HCT116 (cell line): ENCODE data around the gene SLC26A3. TPM values are rescaled to one million over a fixed set of nuclear protein-coding genes. Genes with fewer than 3 reads are reported as not detected.

ENCODE experiments used
- ATAC-seq: fragments of 200-7000 bp; cut with Tn5 transposase; 2 replicates; pipeline ENCODE4 v1.9.1; 2020; ENCODE audit warnings: mild to moderate bottlenecking, moderate library complexity
- BruUV-seq: library from RNA; stranded (reverse); fragments of 400-500 nt; replicated peaks from 2 replicates; lab custom pipeline; 2021; lab: Mats Ljungman, UMichigan
- CTCF ChIA-PET: fragments of 300-600 bp; sonication (Branson Sonifier 250); formaldehyde crosslinking; loops from one replicate; lab custom pipeline; 2021; ENCODE audit warnings: antibody characterized with exemption; lab: Charles Lee
- POLR2A ChIA-PET: fragments of 300-600, 350-600 bp; sonication (Branson Sonifier 250); formaldehyde crosslinking; loops from one replicate; lab custom pipeline; 2021; ENCODE audit warnings: antibody characterized with exemption; lab: Charles Lee
- RAD21 ChIA-PET, 2 experiments: fragments of 300-600 bp; sonication (Branson Sonifier 250); formaldehyde crosslinking; loops; one replicate each; lab custom pipeline; 2023; ENCODE audit warnings: low total read pairs in 2 of 2; ENCODE audit not compliant: uncharacterized antibody in 2 of 2, unreplicated experiment in 2 of 2, low non-redundant PET in 1 of 2; lab: Charles Lee
- DNase-seq: peaks from one replicate; pipeline ENCODE4 v3.0.0-alpha.2; 2010; ENCODE audit warnings: low read depth, low spot score
- H2AFZ ChIP-seq: fragments of 200-600 bp; shearing (Covaris generic), sonication (generic); 2 replicates; pipeline ENCODE4 v1.6.1; 2017; ENCODE audit warnings: low read depth, mixed run types, mixed read lengths, antibody characterized with exemption, low read length; ENCODE audit not compliant: poor library complexity, severe bottlenecking
- H3K27ac ChIP-seq: 2 replicates; pipeline ENCODE4 v1.5.1; 2012; ENCODE audit warnings: low read depth, low read length
- H3K27me3 ChIP-seq: fragments of 200-600 bp; sonication (generic); 2 replicates; pipeline ENCODE4 v1.6.1; 2016; ENCODE audit warnings: mixed run types, low read length, mixed read lengths; ENCODE audit not compliant: insufficient read depth
- H3K36me3 ChIP-seq, 2 experiments: fragments of 200-500 bp in 1 of 2; fragments of 200-600 bp in 1 of 2; sonication (Bioruptor generic) in 1 of 2; sonication (generic) in 1 of 2; 2 replicates each; pipeline versions ENCODE4 v1.5.1 to v1.6.1; 2014 to 2016; ENCODE audit warnings: low read length in 2 of 2, inconsistent platforms in 1 of 2, mixed read lengths in 1 of 2, mixed run types in 1 of 2; ENCODE audit not compliant: insufficient read depth in 2 of 2, control insufficient read depth in 1 of 2
- H3K4me1 ChIP-seq, 2 experiments: fragments of 200-600 bp in 1 of 2; sonication (generic) in 1 of 2; 2 replicates each; pipeline versions ENCODE4 v1.5.1 to v1.6.1; 2012 to 2017; ENCODE audit warnings: low read length in 2 of 2, inconsistent platforms in 1 of 2, mild to moderate bottlenecking in 1 of 2, mixed read lengths in 1 of 2, mixed run types in 1 of 2, moderate library complexity in 1 of 2; ENCODE audit not compliant: insufficient read depth in 2 of 2, control insufficient read depth in 1 of 2
- H3K4me2 ChIP-seq: fragments of 200-600 bp; sonication (generic); 2 replicates; pipeline ENCODE4 v1.6.1; 2017; ENCODE audit warnings: mixed run types, low read length, mixed read lengths
- H3K4me3 ChIP-seq, 2 experiments: fragments of 200-600 bp in 1 of 2; sonication (generic) in 1 of 2; replicated peaks in 1 of 2; 2 replicates each; pipeline ENCODE4 v1.5.1; 2011 to 2016; ENCODE audit warnings: low read length in 2 of 2, control low read depth in 1 of 2, low read depth in 1 of 2, mild to moderate bottlenecking in 1 of 2, mixed read lengths in 1 of 2, mixed run types in 1 of 2
- H3K79me2 ChIP-seq: fragments of 200-600 bp; sonication (generic); 2 replicates; pipeline ENCODE4 v1.6.1; 2017; ENCODE audit warnings: mild to moderate bottlenecking, mixed run types, low read length, moderate library complexity, mixed read lengths; ENCODE audit not compliant: insufficient read depth
- H3K9ac ChIP-seq: fragments of 200-600 bp; sonication (generic); 2 replicates; pipeline ENCODE4 v1.6.1; 2016; ENCODE audit warnings: low read length, mixed read lengths
- H3K9me2 ChIP-seq: fragments of 200-600 bp; sonication (generic), shearing (Covaris generic); 2 replicates; pipeline ENCODE4 v1.6.1; 2017; ENCODE audit warnings: mixed run types, mild to moderate bottlenecking, moderate library complexity; ENCODE audit not compliant: insufficient read depth
- H3K9me3 ChIP-seq, 2 experiments: fragments of 200-500 bp in 1 of 2; fragments of 200-600 bp in 1 of 2; sonication (Bioruptor generic) in 1 of 2; sonication (generic) in 1 of 2; 2 replicates each; pipeline ENCODE4 v1.6.1; 2014 to 2017; ENCODE audit warnings: low read length in 2 of 2, mixed read lengths in 2 of 2, inconsistent platforms in 1 of 2, low read depth in 1 of 2, mild to moderate bottlenecking in 1 of 2, mixed run types in 1 of 2, moderate library complexity in 1 of 2; ENCODE audit not compliant: control insufficient read depth in 1 of 2, insufficient read depth in 1 of 2
- H4K20me1 ChIP-seq: fragments of 200-600 bp; sonication (generic), shearing (Covaris generic); 2 replicates; pipeline ENCODE4 v1.6.1; 2017; ENCODE audit warnings: mixed run types, mild to moderate bottlenecking, moderate library complexity; ENCODE audit not compliant: insufficient read depth
- ATF3 ChIP-seq: IDR thresholded peaks from 2 replicates; pipeline ENCODE4 v1.6.1; 2012
- CBX3 ChIP-seq: IDR thresholded peaks from 2 replicates; pipeline ENCODE4 v1.6.1; 2012; ENCODE audit warnings: low read depth
- ELF1 ChIP-seq: IDR thresholded peaks from 2 replicates; pipeline ENCODE4 v1.6.1; 2012; ENCODE audit warnings: low read depth, borderline replicate concordance
- EZH2 ChIP-seq: fragments of 200-600 bp; sonication (generic); IDR thresholded peaks from 2 replicates; pipeline ENCODE4 v1.6.1; 2017; ENCODE audit warnings: antibody characterized with exemption, mixed run types
- JUND ChIP-seq: IDR thresholded peaks from 2 replicates; pipeline ENCODE4 v1.6.1; 2012
- MAX ChIP-seq: IDR thresholded peaks from 2 replicates; pipeline ENCODE4 v1.6.1; 2012
- RAD21 ChIP-seq: IDR thresholded peaks from 2 replicates; pipeline ENCODE4 v1.6.1; 2012; ENCODE audit warnings: low read depth, mild to moderate bottlenecking
- SRF ChIP-seq: IDR thresholded peaks from 2 replicates; pipeline ENCODE4 v1.6.1; 2012; ENCODE audit warnings: low read depth
- YY1 ChIP-seq: IDR thresholded peaks from 2 replicates; pipeline ENCODE4 v1.6.1; 2011; ENCODE audit warnings: low read length, low read depth, moderate library complexity, mild to moderate bottlenecking; ENCODE audit not compliant: insufficient replicate concordance; ENCODE audit errors: extremely low read depth
- ZBTB33 ChIP-seq: IDR thresholded peaks from 2 replicates; pipeline ENCODE4 v1.6.1; 2011; ENCODE audit warnings: mild to moderate bottlenecking, low read length, moderate library complexity; ENCODE audit not compliant: insufficient replicate concordance; ENCODE audit errors: extremely low read depth
- ZNF274 ChIP-seq: fragments of 200-500 bp; sonication (Bioruptor generic); IDR thresholded peaks from 2 replicates; pipeline ENCODE4 v1.6.1; 2014; ENCODE audit warnings: mild to moderate bottlenecking, low read depth, low read length, inconsistent platforms
- intact Hi-C: fragments of 100-400 bp; cut with micrococcal nuclease; formaldehyde crosslinking; loops from 2 replicates; pipeline ENCODE4 v1.10.0; 2022
- total RNA-seq: library from RNA; stranded (reverse); gene quantifications from one replicate; pipeline ENCODE4 v1.2.1, GENCODE V29; 2021; ENCODE audit not compliant: unreplicated experiment

The SLC26A3 gene
- total RNA-seq, 1 experiment from 2014 or later = 0.54 TPM

GRCh38 chr7:107824858-107825257 is 21.8 kb upstream of the SLC26A3 start:
- no peak for ATAC-seq
- no peak overlapping the region for H3K4me3 ChIP-seq
- no peak overlapping the region for H3K27ac ChIP-seq
- H3K79me2 ChIP-seq = no peaks in the 10 kb centered on the region
- no peaks in the 10 kb centered on the region for H4K20me1 ChIP-seq
- BruUV-seq = no TSS peak
- TF ChIP-seq SRF = no peak
- TF ChIP-seq MAX = no peak
- no peak for TF ChIP-seq JUND
- TF ChIP-seq ZBTB33 = no peak
- TF ChIP-seq YY1 = no peak
- TF ChIP-seq EZH2 = no peak
- TF ChIP-seq RAD21 = no peak
- no peak for TF ChIP-seq CBX3
- TF ChIP-seq ZNF274 = no peak
- TF ChIP-seq ELF1 = no peak
- TF ChIP-seq ATF3 = no peak
- ChIA-PET RAD21 (no interaction called here), CTCF (no interaction called here), POLR2A (no interaction called here)
- no peaks in the 10 kb centered on the region for H3K9me3 ChIP-seq
- H3K9ac ChIP-seq = no peak overlapping the region
- no peaks in the 10 kb centered on the region for H3K4me1 ChIP-seq
- H2AFZ ChIP-seq = no peak overlapping the region
- no peaks in the 10 kb centered on the region for H3K36me3 ChIP-seq
- H3K27me3 ChIP-seq = no peaks in the 10 kb centered on the region
- intact Hi-C loops = no loop called here
- no peak overlapping the region for H3K4me2 ChIP-seq
- no peak for DNase-seq
- H3K9me2 ChIP-seq = no peaks in the 10 kb centered on the region
